ENCODE data around the gene C2orf78. TPM values are rescaled to one million over a fixed set of nuclear protein-coding genes. Genes with fewer than 3 reads are reported as not detected.

Gene C2orf78
- total RNA-seq, 1 donor from 2014 or later: not detected

GRCh38 chr2:73811878-73812277, 27.9 kb downstream of the C2orf78 start:
- H3K9me3 ChIP-seq (replicated peaks): no peaks in the 10 kb centered on the region
- H3K27me3 ChIP-seq (ENCODE audit: low read depth): peaks cover 15% of the 10 kb centered on the region
- no peak overlapping the region for H3K4me3 ChIP-seq
- no peak overlapping the region for H3K27ac ChIP-seq (replicated peaks)
- no peak for TF ChIP-seq CTCF (IDR thresholded peaks at IDR 0.05; ENCODE audit: borderline replicate concordance)
- intact Hi-C loops (cut with micrococcal nuclease): no loop called here
- no peaks in the 10 kb centered on the region for H3K36me3 ChIP-seq
- DNase-seq: no peak
- H3K4me1 ChIP-seq: no peaks in the 10 kb centered on the region

GRCh38 chr2:73812635-73813034, 28.7 kb downstream of the C2orf78 start:
- Histone ChIP-seq H3K4me3 (no peak overlapping the region), H3K9me3 (replicated peaks) (no peaks in the 10 kb centered on the region), H3K36me3 (no peaks in the 10 kb centered on the region), H3K4me1 (no peaks in the 10 kb centered on the region), H3K27ac (replicated peaks) (no peak overlapping the region), H3K27me3 (ENCODE audit: low read depth) (peaks cover 15% of the 10 kb centered on the region)
- no peak for DNase-seq
- TF ChIP-seq CTCF (IDR thresholded peaks at IDR 0.05; ENCODE audit: borderline replicate concordance): no peak
- intact Hi-C loops (cut with micrococcal nuclease): no loop called here

- Histone ChIP-seq H3K36me3 (no peaks in the 10 kb centered on the region), H3K27me3 (ENCODE audit: low read depth) (peaks cover 13% of the 10 kb centered on the region), H3K9me3 (replicated peaks) (no peaks in the 10 kb centered on the region), H3K4me3 (no peak overlapping the region), H3K4me1 (no peaks in the 10 kb centered on the region), H3K27ac (replicated peaks) (no peak overlapping the region)
- no peak for DNase-seq
- intact Hi-C loops (cut with micrococcal nuclease): no loop called here
- no peak for TF ChIP-seq CTCF (IDR thresholded peaks at IDR 0.05; ENCODE audit: borderline replicate concordance)
Observed at GRCh38 chr2:73818296-73818695, 34.3 kb downstream of the C2orf78 start.

GRCh38 chr2:73821227-73821626, 37.2 kb downstream of the C2orf78 start:
- Histone ChIP-seq H3K4me1 (no peaks in the 10 kb centered on the region), H3K36me3 (no peaks in the 10 kb centered on the region), H3K27me3 (ENCODE audit: low read depth) (peaks cover 6% of the 10 kb centered on the region), H3K9me3 (replicated peaks) (no peaks in the 10 kb centered on the region), H3K27ac (replicated peaks) (no peak overlapping the region), H3K4me3 (no peak overlapping the region)
- DNase-seq: no peak
- intact Hi-C loops (cut with micrococcal nuclease): no loop called here
- no peak for TF ChIP-seq CTCF (IDR thresholded peaks at IDR 0.05; ENCODE audit: borderline replicate concordance)

DNA sequence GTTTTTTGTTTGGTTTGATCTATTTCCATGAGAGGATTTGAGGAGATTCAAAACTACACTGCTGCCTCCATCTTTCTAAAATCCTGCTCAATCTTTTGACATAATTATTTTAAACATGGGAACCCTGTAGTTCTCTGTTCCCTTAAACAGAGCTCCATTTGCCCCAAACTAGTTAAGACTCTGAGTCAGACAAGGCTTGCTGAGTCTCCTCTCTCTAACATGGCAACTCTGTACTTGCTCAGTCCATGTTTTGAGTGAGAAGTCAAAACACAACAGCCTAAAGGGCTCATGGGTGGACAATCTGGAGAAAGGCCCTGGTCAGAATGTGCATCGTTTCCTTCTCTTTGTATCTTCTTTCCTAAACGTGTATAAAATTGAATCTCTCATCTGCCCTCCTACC, 37.7 kb downstream of the C2orf78 start:
- H3K36me3 ChIP-seq: no peaks in the 10 kb centered on the region
- H3K9me3 ChIP-seq (replicated peaks): no peaks in the 10 kb centered on the region
- H3K27ac ChIP-seq (replicated peaks): no peak overlapping the region
- intact Hi-C loops (cut with micrococcal nuclease): no loop called here
- H3K4me3 ChIP-seq: no peak overlapping the region
- no peak for TF ChIP-seq CTCF (IDR thresholded peaks at IDR 0.05; ENCODE audit: borderline replicate concordance)
- peaks cover 2% of the 10 kb centered on the region for H3K27me3 ChIP-seq (ENCODE audit: low read depth)
- DNase-seq: no peak
- H3K4me1 ChIP-seq: no peaks in the 10 kb centered on the region

DNA sequence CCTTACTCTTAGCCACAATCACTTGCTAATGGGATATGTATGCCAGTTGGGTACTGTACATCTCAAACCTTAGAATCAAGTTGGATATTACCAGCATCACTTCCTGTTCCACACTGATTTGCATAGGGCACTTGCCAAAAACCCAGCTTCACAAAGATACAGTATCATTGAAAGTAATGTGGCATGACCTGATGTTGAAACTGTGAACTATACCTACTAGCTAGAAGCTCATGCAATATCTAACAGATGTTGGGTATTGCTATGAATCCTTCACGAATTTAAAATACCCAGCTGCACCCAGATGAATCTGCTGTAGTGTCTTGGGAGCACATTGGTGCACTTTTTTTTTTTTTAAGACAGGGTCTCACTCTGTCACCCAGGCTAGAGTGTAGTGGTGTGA, 38.3 kb downstream of the C2orf78 start:
- H3K9me3 ChIP-seq (replicated peaks): no peaks in the 10 kb centered on the region
- intact Hi-C loops (cut with micrococcal nuclease): no loop called here
- no peak for DNase-seq

More for the DNA sequence above, 38.3 kb downstream of the C2orf78 start:
- Histone ChIP-seq H3K36me3 (no peaks in the 10 kb centered on the region), H3K4me3 (no peak overlapping the region), H3K27me3 (ENCODE audit: low read depth) (no peaks in the 10 kb centered on the region), H3K4me1 (no peaks in the 10 kb centered on the region), H3K27ac (replicated peaks) (no peak overlapping the region)
- no peak for TF ChIP-seq CTCF (IDR thresholded peaks at IDR 0.05; ENCODE audit: borderline replicate concordance)
